Mesodermal cell (in vitro differentiated cells): Measurements from ENCODE around the gene LEMD1.
A peak's percentile ranks its signal among the peaks of the same experiment; 100 is the strongest.
"Not testable (repeated sequence)": the region's sequence is repeated elsewhere in the genome, so short reads cannot be mapped to it uniquely, and the experiment has no call there.

Experiments
- H3K27ac ChIP-seq: 2 replicates; pipeline ENCODE4 v1.7.0; 2013; ENCODE audit warnings: mild to moderate bottlenecking, low read depth, low read length, moderate library complexity; ENCODE audit not compliant: severe bottlenecking
- H3K36me3 ChIP-seq: 2 replicates; pipeline ENCODE4 v1.7.1; 2013; ENCODE audit warnings: mild to moderate bottlenecking, low read length, moderate library complexity; ENCODE audit not compliant: control insufficient read depth, insufficient read depth
- H3K4me1 ChIP-seq: one replicate; pipeline ENCODE4 v1.7.1; 2013; ENCODE audit warnings: mild to moderate bottlenecking, low read length; ENCODE audit not compliant: insufficient read depth, control insufficient read depth, poor library complexity, severe bottlenecking
- H3K4me3 ChIP-seq: 2 replicates; pipeline ENCODE4 v1.7.0; 2013; ENCODE audit warnings: low read length, control low read depth, mild to moderate bottlenecking; ENCODE audit not compliant: insufficient read depth, poor library complexity, severe bottlenecking; ENCODE audit errors: extremely low read depth
- H3K9me3 ChIP-seq: 2 replicates; pipeline ENCODE4 v1.7.1; 2013; ENCODE audit warnings: mild to moderate bottlenecking, low read length, moderate library complexity; ENCODE audit not compliant: control insufficient read depth
- WGBS, 2 experiments: methylation state at CpG; one replicate each; pipeline ENCODE4 v1.1.5; 2013; ENCODE audit warnings: missing lambda C conversion rate in 2 of 2; ENCODE audit not compliant: insufficient coverage in 2 of 2; 5-methylcytosine and 5-hydroxymethylcytosine counted together

Gene LEMD1

GRCh38 chr1:205438213-205439158 is 16.6 kb upstream of the LEMD1 start:
- WGBS, 2 experiments: 84 to 88% methylated on average over 11 of the region's 13 CpGs
- Histone ChIP-seq H3K4me1 (peaks cover 32% of the 10 kb centered on the region), H3K4me3 (no peak overlapping the region), H3K27ac (no peak overlapping the region), H3K36me3 (no peaks in the 10 kb centered on the region), H3K9me3 (no peaks in the 10 kb centered on the region)

DNA sequence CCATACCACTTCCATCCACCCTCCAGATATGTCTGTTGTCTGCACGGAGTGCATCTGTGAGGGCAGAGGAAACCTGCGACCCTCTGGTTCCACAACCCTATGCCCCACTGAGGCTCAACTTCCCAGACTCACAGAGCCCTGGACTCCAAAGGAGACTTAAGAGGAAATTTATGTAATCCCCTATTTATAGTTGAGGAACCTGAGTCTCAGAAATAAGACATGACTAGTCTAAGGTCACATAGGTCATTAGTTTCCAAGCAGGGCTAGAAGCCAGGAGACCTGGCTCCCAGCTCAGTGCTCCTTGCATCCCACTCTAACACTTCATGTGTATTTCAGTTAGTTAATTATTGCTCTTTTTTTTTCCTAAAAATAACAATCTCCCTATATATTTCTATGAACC is 15.7 kb upstream of the LEMD1 start:
- Histone ChIP-seq H3K4me3 (no peak overlapping the region), H3K9me3 (no peaks in the 10 kb centered on the region), H3K4me1 (peaks cover 32% of the 10 kb centered on the region), H3K27ac (no peak overlapping the region), H3K36me3 (no peaks in the 10 kb centered on the region)
- no CpG with 5 or more reads among the region's 2 CpGs for WGBS, 2 experiments

DNA sequence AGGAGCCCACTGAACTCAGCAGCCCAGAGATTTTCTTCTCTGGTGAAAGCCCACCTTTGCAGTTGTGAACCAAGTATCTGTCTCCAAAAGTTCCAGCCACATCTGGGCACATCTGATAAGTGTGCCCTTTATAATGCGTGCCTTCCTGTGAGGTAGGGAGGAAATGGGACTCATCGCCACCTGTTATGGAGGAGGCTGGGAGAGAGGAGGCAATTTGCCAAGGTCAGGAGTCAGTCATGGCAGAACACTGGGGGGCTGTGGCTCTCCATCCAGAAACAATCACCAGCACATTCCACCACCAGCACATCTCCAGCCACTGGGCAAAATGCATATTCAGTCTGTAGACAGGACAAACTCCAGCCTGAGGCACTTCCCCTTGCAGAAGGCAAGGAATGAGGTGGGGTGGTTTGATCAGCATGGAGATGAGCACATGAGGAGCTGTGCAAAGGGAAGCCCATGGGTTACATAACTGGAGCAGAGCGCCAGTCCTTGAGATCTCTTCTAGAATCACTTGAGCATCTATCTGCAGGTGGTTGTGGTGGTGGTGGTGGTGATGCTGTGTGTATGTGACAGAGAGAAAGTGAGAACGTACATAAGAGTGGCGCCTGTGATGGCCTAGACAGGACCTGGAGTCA is 15.0 kb upstream of the LEMD1 start:
- peaks cover 25% of the 10 kb centered on the region for H3K4me1 ChIP-seq
- WGBS, 2 experiments: 94% methylated on average over 3 to 4 of the region's 5 CpGs
- H3K36me3 ChIP-seq: no peaks in the 10 kb centered on the region
- no peaks in the 10 kb centered on the region for H3K9me3 ChIP-seq
- H3K4me3 ChIP-seq: no peak overlapping the region
- no peak overlapping the region for H3K27ac ChIP-seq

DNA sequence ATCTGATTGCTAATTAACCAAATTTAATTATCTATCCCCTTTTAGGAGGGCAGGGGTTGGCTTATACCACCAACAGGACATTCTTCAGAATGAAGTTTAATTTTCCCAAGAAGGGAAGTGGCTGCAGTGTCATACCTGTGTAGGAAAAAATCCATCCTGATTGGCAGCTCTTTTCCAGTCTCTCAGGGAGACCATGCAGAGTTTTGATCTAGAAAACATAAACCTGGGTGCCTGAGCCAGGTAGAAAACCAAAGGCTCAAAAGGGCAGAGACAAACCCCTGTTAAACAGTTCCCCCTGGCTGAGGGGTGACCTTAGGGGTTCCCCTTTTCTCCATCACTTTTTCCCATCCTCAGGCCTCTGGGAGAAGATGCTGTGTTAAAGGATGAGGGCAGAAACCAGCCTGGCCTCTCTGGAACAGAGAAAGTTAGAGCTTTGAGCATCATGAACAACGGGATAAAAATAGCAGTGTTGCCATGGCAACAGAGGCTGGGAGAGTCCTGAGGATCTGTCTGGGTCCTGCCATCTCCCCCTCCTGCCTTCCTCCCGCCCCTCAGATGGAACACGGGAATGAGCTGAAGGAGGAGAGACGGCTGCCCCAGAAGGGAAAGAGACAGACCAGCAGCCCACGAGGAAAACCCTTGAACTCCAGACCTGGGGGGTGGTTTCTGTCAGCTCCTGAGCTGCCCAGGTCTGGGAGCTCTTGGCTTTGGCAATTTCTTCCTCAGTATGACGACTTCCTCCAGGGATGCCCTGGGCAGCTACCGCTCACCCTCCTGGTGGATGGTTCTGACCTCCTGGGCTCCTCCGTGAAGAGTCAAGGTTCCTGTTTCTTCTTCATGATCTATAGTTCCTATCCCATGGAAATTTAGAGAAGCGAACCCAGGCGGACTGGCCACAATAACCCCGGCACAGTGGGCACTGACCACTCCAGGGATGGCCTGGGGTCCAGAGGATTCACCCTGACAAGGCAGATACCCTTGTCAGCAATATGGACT is 14.0 kb upstream of the LEMD1 start:
- 72 to 75% methylated on average over 9 to 10 of the region's 11 CpGs for WGBS, 2 experiments
- no peaks in the 10 kb centered on the region for H3K36me3 ChIP-seq
- peaks cover 19% of the 10 kb centered on the region for H3K4me1 ChIP-seq
- H3K9me3 ChIP-seq: no peaks in the 10 kb centered on the region
- H3K4me3 ChIP-seq: no peak overlapping the region
- H3K27ac ChIP-seq: no peak overlapping the region

- Histone ChIP-seq H3K27ac (no peak overlapping the region), H3K9me3 (no peaks in the 10 kb centered on the region), H3K4me3 (no peak overlapping the region), H3K4me1 (peaks cover 10% of the 10 kb centered on the region), H3K36me3 (no peaks in the 10 kb centered on the region)
- 87 to 95% methylated on average over 5 of the region's 6 CpGs for WGBS, 2 experiments
These were observed 12.9 kb upstream of the LEMD1 start for GRCh38 chr1:205434738-205435137.

DNA sequence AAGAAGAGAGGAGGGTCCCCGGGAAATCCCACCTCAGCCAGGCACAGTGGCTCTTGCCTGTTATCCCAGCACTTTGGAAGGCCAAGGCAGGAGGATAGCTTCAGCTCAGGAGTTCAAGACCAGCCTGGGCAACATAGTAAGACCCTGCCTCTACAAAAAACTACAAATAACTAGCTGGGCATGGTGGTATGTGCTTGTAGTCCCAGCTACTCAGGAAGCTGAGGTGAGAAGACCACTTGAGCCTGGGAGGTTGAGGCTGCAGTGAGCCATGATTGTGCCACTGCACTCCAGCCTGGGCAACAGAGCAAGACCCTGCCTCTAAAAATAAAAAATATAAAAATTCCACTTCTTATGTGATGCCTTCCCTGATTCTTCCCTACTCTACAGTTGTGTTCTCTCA is 10.8 kb upstream of the LEMD1 start:
- not testable (repeated sequence) for H3K9me3 ChIP-seq, H3K36me3 ChIP-seq, H3K4me3 ChIP-seq, H3K27ac ChIP-seq
- 56 to 100% methylated on average over 1 of the region's 1 CpG for WGBS, 2 experiments
- H3K4me1 ChIP-seq: peaks cover 10% of the 10 kb centered on the region

GRCh38 chr1:205432116-205432515 is 10.3 kb upstream of the LEMD1 start:
- 54 to 81% methylated on average over 2 of the region's 2 CpGs for WGBS, 2 experiments
- H3K27ac ChIP-seq: no peak overlapping the region
- H3K36me3 ChIP-seq: no peaks in the 10 kb centered on the region
- H3K4me3 ChIP-seq: no peak overlapping the region
- peaks cover 10% of the 10 kb centered on the region for H3K4me1 ChIP-seq
- no peaks in the 10 kb centered on the region for H3K9me3 ChIP-seq

GRCh38 chr1:205430696-205431305 is 8.9 kb upstream of the LEMD1 start:
- Histone ChIP-seq H3K4me1 (peaks cover 4% of the 10 kb centered on the region), H3K4me3 (peak overlapping the region; percentile 37), H3K36me3 (no peaks in the 10 kb centered on the region), H3K9me3 (no peaks in the 10 kb centered on the region), H3K27ac (no peak overlapping the region)
- WGBS, 2 experiments: 51 to 55% methylated on average over 7 to 13 of the region's 32 CpGs

DNA sequence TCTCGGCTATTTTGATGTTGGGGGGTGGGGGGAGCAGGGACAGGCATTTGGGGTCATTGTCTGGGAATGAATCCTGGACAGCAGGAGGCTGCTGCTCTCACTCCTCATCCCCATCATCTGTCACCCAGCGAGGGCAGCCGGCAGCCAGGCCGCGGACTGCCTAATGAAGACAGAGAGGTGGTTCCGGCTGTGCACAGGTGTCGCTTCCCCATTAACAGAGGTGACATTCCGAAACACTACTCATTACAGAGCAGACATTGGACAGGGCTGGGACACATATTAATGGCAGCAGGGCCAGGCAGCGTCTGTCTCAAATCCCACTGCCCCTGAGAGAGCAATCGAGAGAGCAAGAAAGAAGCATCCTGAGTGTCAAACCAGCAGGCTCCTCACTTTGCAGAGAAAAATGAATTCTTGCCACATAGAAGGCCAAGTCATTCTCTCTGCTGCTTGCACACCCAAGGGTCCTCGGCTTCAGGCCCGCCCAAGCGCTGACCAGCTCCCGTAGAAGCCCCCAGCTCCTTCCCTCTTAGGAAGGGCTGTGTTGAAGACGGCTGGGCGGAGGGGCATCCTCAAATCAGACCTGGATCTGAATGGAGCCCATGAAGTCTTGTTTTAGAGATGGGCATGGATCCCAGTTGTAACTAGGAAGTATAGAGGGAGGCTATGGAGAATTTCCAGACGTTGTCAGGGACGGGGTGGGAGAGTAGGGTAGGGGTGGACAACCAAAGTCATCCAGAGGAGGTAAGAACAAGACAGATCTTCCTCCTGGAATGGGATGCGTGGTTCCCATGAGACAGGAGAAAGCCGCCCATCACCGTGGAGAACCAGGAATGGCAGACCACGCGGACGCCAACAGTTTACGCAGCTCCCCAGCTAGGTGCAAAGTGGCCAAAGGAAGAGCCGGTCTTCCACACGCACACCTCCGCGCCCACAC is 8.2 kb upstream of the LEMD1 start:
- Histone ChIP-seq H3K4me3 (peak overlapping the region; percentile 37), H3K27ac (no peak overlapping the region), H3K4me1 (peaks cover 3% of the 10 kb centered on the region), H3K36me3 (no peaks in the 10 kb centered on the region), H3K9me3 (no peaks in the 10 kb centered on the region)
- WGBS, 2 experiments: 80 to 87% methylated on average over 21 to 23 of the region's 29 CpGs
